GM21786 (cell line): ENCODE data around the gene SESN2.
"Not testable (repeated sequence)": the region's sequence is repeated elsewhere in the genome, so short reads cannot be mapped to it uniquely, and the experiment has no call there.

Source experiments
- ATAC-seq: cut with Tn5 transposase; IDR thresholded peaks from one replicate; pipeline ENCODE4 v1.9.1; 2021; ENCODE audit not compliant: unreplicated experiment

SESN2 gene

DNA sequence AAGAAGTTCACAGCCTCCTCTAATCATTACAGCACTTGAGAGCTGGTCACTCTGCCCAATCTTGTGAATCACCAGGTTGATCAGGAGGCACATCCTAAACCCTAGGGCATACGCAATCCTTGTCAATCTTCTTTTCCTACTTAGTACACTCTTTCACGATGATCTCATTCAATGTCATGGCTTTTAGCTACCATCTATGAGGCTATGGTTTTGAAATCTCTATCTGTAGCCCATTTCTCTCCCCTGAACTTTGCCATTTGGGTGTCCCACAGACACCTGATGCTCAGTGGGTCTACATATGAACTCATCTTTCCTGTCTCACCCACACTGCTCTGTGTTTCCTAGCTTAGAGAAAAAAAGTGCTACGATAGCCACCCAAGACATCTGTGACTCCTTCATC is 67.7 kb downstream of the SESN2 start:
- ATAC-seq, result no peak

DNA sequence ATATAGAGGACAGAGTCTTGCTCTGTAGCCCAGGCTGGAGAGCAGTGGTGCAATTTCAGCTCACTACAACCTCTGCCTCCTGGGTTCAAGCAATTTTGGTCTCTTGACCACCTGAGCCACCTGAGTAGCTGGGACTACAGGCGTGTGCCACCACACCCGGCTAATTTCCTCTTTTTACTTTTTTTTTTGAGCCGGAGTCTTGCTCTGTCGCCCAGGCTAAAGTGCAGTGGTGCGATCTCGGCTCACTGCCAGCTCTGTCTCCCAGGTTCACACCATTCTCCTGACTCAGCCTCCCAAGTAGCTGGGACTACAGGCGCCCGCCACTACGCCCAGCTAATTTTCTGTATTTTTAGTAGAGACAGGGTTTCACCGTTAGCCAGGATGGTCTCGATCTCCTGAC is 68.1 kb downstream of the SESN2 start:
- not testable (repeated sequence) for ATAC-seq

DNA sequence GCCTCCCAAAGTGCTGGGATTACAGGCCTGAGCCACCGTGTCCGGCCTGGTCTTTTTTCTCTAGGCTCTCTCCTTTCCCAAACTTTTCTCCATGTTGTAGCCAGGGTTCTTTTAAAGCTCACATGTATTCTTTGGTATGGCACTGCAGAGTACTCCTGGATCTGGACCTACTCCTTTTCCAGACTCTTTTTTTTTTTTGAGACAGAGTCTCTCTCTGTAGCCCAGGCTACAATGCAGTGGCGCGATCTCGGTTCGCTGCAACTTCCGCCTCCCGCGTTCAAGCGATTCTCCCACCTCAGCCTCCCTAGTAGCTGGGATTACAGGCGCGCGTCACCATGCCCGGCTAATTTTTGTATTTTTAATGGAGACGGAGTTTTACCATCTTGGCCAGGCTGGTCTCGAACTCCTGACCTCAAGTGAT is 68.9 kb downstream of the SESN2 start:
- no peak for ATAC-seq

GRCh38 chr1:28329395-28330153 is 70.3 kb downstream of the SESN2 start:
- ATAC-seq, result no peak
